ENCODE results near the gene RAE1. TPM values are rescaled to one million over a fixed set of nuclear protein-coding genes. Genes with fewer than 3 reads are reported as not detected.
A peak's percentile ranks its signal among the peaks of the same experiment; 100 is the strongest.

Gene RAE1
- total RNA-seq, 3 donors from 2014 or later (not counting 1 experiment from before 2014, with no cell fraction given), result 50.3 to 66.8 (median 52.5) TPM

DNA sequence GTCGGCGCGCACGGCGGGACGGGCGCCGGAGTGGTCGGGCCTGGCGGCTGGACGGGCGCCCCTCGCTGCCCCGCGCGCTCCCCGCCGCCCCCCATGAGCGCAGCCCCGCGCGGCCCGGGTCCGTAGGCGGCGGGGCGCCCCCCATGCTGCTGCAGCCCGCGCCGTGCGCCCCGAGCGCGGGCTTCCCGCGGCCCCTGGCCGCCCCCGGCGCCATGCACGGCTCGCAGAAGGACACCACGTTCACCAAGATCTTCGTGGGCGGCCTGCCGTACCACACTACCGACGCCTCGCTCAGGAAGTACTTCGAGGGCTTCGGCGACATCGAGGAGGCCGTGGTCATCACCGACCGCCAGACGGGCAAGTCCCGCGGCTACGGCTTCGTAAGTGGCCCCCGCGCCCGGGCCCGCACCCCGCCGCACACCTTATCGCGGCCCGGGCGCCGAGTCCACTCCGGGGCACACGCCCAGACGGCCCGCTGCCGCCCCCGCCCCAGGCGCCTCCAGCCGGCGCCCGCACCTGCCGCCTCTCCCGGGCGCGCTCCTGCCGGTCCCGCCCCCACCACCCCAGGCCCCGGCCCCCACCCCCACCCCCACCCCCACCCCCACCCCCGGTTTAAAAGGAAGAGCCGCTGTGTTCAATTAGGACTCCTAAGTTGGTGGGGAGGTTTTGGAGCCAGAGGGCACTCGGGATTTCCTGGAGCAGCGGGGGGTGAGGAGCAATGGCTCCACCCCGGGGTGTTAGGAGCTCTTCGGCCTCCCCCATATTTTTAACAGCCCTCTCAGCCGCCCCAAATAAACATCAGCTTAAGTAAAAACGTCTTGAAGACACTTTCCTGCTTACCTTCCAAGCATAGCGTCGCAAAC lies 40.6 kb downstream of the RAE1 start:
- H3K9me3 ChIP-seq (ENCODE audit: control insufficient read depth, insufficient read depth, low read length), result no peaks in the 10 kb centered on the region
- H3K27ac Mint-ChIP-seq, result peak overlapping the region; percentile 92 to 95
- WGBS (ENCODE audit: insufficient coverage), result under 1% methylated on average over 84 of the region's 98 CpGs
- no peaks in the 10 kb centered on the region for H3K27me3 ChIP-seq (ENCODE audit: control insufficient read depth, insufficient read depth, low read length)
- H3K27ac ChIP-seq (ENCODE audit: low read length), result peak overlapping the region; percentile 97
- TF ChIP-seq, protein P1, sequence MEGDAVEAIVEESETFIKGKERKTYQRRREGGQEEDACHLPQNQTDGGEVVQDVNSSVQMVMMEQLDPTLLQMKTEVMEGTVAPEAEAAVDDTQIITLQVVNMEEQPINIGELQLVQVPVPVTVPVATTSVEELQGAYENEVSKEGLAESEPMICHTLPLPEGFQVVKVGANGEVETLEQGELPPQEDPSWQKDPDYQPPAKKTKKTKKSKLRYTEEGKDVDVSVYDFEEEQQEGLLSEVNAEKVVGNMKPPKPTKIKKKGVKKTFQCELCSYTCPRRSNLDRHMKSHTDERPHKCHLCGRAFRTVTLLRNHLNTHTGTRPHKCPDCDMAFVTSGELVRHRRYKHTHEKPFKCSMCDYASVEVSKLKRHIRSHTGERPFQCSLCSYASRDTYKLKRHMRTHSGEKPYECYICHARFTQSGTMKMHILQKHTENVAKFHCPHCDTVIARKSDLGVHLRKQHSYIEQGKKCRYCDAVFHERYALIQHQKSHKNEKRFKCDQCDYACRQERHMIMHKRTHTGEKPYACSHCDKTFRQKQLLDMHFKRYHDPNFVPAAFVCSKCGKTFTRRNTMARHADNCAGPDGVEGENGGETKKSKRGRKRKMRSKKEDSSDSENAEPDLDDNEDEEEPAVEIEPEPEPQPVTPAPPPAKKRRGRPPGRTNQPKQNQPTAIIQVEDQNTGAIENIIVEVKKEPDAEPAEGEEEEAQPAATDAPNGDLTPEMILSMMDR (IDR thresholded peaks at IDR 0.05), result no peak
- DNase-seq (peak in 1 of 2 donors; percentile 59), ATAC-seq (peak; percentile 4 to 7 (median 6))
- peaks cover 37% of the 10 kb centered on the region for H3K36me3 ChIP-seq (ENCODE audit: control insufficient read depth, insufficient read depth, low read length)
- peaks cover 32 to 50% of the 10 kb centered on the region in 2 donors for H3K4me1 Mint-ChIP-seq
- H3K4me3 ChIP-seq (ENCODE audit: low read length), result peak overlapping the region; percentile 81
- intact Hi-C loops (cut with micrococcal nuclease), result loop anchor here (2.0 to 10.0 kb wide), 4 partner anchors 15 to 915 kb away; partner anchors contain the start of gene PMEPA1
- peaks cover 70% of the 10 kb centered on the region for H3K4me1 ChIP-seq (ENCODE audit: control insufficient read depth, insufficient read depth, low read length)
- H3K27me3 Mint-ChIP-seq (ENCODE audit: low read depth in 2 of 2), result no peaks in the 10 kb centered on the region
- H3K4me3 Mint-ChIP-seq, result peak overlapping the region; percentile 95
- H3K9me3 Mint-ChIP-seq, result no peaks in the 10 kb centered on the region
- no peaks in the 10 kb centered on the region for H3K36me3 Mint-ChIP-seq

DNA sequence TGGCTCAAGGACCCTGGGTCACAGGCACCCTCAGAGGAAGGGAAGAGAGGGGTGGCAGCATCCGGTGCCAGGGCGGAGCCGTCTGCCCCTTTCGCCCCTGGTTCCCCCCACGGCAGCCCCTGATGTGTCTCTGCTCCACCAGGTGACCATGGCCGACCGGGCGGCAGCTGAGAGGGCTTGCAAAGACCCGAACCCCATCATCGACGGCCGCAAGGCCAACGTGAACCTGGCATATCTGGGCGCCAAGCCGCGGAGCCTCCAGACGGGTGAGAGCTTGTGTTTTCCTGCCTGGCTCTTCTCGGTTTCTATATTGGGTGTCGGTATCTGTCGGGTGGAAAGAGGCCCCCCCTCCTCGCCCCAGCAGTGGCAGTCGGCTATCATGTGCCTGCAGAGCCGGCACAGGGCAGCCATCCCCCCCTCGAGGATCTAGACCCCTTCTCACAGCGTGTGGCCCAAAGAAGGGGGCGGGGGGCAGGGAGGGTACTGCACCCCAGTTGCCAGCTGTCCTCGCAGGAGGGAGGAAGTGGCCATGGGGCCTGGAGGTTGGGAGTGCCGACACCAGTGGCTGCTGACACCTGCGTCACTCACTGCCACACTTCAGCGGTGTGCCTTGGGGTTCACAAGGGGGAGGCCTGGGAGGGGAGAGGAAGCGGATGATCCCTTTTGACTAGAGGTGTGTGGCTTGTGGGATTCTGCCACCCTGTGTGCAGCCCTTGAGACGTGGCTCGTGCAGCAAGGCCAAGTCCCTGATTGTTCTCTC lies 41.6 kb downstream of the RAE1 start:
- WGBS (ENCODE audit: insufficient coverage), result under 1% methylated on average over 33 of the region's 33 CpGs
- peaks cover 42 to 60% of the 10 kb centered on the region in 2 donors for H3K4me1 Mint-ChIP-seq

DNA sequence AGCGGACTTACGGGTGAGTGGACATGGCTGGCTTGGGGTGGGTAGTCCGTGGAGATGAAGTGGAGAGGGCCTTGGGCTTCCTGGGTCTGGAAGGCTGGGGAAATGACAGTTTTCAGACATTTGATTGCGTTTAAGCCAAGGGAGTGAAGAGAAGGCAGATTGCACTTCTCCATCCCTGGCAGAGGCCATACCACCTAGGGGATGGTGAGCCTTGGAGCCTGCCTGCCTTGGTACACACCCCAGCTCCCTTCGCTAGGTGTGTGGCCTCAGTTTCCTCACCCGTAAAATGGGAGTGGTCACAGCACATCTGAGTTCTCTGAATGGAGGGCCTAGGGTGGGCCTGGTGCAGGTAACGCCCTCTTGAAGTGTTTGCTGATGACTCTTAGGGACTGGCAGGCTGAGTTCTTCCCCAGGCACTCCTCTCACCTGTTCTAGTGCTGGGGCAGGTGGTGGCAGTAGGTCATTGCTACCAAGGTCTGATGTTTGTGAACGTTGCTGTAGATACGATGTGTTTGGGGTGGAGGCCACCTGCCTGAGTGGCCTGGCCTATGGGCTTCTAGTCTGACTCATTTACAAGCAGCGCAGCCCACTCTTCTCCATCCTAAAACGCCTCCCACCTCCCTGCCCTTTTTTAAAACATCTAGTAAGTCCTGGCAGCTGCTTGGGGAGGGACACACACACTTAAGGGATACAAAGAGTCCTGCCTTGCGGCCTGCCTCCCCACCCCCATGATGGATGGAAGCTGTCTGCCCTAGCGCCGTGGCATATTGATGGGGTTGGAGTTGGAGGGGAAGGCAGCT lies 42.5 kb downstream of the RAE1 start:
- H3K4me3 Mint-ChIP-seq, result peak overlapping the region; percentile 95
- TF ChIP-seq, protein P1 (IDR thresholded peaks at IDR 0.05), result no peak
- Histone ChIP-seq H3K27me3 (ENCODE audit: control insufficient read depth, insufficient read depth, low read length) (no peaks in the 10 kb centered on the region), H3K4me1 (ENCODE audit: control insufficient read depth, insufficient read depth, low read length) (peaks cover 88% of the 10 kb centered on the region), H3K4me3 (ENCODE audit: low read length) (peak overlapping the region; percentile 81), H3K9me3 (ENCODE audit: control insufficient read depth, insufficient read depth, low read length) (no peaks in the 10 kb centered on the region), H3K27ac (ENCODE audit: low read length) (peak overlapping the region; percentile 97), H3K36me3 (ENCODE audit: control insufficient read depth, insufficient read depth, low read length) (peaks cover 46% of the 10 kb centered on the region)
- H3K9me3 Mint-ChIP-seq, result no peaks in the 10 kb centered on the region
- WGBS (ENCODE audit: insufficient coverage), result 64% methylated on average over 11 of the region's 14 CpGs
- no peaks in the 10 kb centered on the region for H3K36me3 Mint-ChIP-seq
- H3K4me1 Mint-ChIP-seq, result peaks cover 50 to 69% of the 10 kb centered on the region in 2 donors
- no peaks in the 10 kb centered on the region for H3K27me3 Mint-ChIP-seq (ENCODE audit: low read depth in 2 of 2)
- intact Hi-C loops (cut with micrococcal nuclease), result loop anchor here (2.0 to 10.0 kb wide), 4 partner anchors 13 to 913 kb away; partner anchors contain the start of gene PMEPA1
- DNase-seq (no peak), ATAC-seq (no peak)
- H3K27ac Mint-ChIP-seq, result peak overlapping the region; percentile 92 to 95

More for the DNA sequence above, 41.6 kb downstream of the RAE1 start:
- ATAC-seq (peak; percentile 44 to 73 (median 71)), DNase-seq (peak; percentile 85 to 95)
- Mint-ChIP-seq H3K9me3 (no peaks in the 10 kb centered on the region), H3K27ac (peak overlapping the region; percentile 92 to 95), H3K4me3 (peak overlapping the region; percentile 95), H3K27me3 (ENCODE audit: low read depth in 2 of 2) (no peaks in the 10 kb centered on the region), H3K36me3 (no peaks in the 10 kb centered on the region)
- TF ChIP-seq, protein P1 (IDR thresholded peaks at IDR 0.05), result no peak
- H3K4me3 ChIP-seq (ENCODE audit: low read length), result peak overlapping the region; percentile 81
- H3K27ac ChIP-seq (ENCODE audit: low read length), result peak overlapping the region; percentile 97
- peaks cover 46% of the 10 kb centered on the region for H3K36me3 ChIP-seq (ENCODE audit: control insufficient read depth, insufficient read depth, low read length)
- H3K9me3 ChIP-seq (ENCODE audit: control insufficient read depth, insufficient read depth, low read length), result no peaks in the 10 kb centered on the region
- intact Hi-C loops (cut with micrococcal nuclease), result loop anchor here (2.0 to 10.0 kb wide), 4 partner anchors 14 to 914 kb away; partner anchors contain the start of gene PMEPA1
- H3K4me1 ChIP-seq (ENCODE audit: control insufficient read depth, insufficient read depth, low read length), result peaks cover 80% of the 10 kb centered on the region
- no peaks in the 10 kb centered on the region for H3K27me3 ChIP-seq (ENCODE audit: control insufficient read depth, insufficient read depth, low read length)
